Measurements from ENCODE around the gene FAU. TPM values are rescaled to one million over a fixed set of nuclear protein-coding genes. Genes with fewer than 3 reads are reported as not detected.

FAU gene
- total RNA-seq, 6 donors from 2014 or later: 405 to 1,014 (median 590) TPM

- ATAC-seq (ENCODE audit: low FRiP score in 2 of 2) (no peak), DNase-seq (no peak)
- peaks cover 24 to 33% (median 27%) of the 10 kb centered on the region in 4 donors for H3K4me1 ChIP-seq
- no peak for TF ChIP-seq POLR2A (IDR thresholded peaks at IDR 0.05)
- TF ChIP-seq, protein P1, sequence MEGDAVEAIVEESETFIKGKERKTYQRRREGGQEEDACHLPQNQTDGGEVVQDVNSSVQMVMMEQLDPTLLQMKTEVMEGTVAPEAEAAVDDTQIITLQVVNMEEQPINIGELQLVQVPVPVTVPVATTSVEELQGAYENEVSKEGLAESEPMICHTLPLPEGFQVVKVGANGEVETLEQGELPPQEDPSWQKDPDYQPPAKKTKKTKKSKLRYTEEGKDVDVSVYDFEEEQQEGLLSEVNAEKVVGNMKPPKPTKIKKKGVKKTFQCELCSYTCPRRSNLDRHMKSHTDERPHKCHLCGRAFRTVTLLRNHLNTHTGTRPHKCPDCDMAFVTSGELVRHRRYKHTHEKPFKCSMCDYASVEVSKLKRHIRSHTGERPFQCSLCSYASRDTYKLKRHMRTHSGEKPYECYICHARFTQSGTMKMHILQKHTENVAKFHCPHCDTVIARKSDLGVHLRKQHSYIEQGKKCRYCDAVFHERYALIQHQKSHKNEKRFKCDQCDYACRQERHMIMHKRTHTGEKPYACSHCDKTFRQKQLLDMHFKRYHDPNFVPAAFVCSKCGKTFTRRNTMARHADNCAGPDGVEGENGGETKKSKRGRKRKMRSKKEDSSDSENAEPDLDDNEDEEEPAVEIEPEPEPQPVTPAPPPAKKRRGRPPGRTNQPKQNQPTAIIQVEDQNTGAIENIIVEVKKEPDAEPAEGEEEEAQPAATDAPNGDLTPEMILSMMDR (IDR thresholded peaks at IDR 0.05): no peak
- no peak overlapping the region for H3K4me3 ChIP-seq
- H3K9me3 ChIP-seq: no peaks in the 10 kb centered on the region
- no peaks in the 10 kb centered on the region for H3K27me3 ChIP-seq
- no peak overlapping the region for H3K27ac ChIP-seq
- H3K36me3 ChIP-seq: peaks cover 37 to 65% (median 63%) of the 10 kb centered on the region in 4 donors
- 85 to 97% methylated on average over 3 of the region's 3 CpGs for WGBS, 2 donors
These were observed 9.5 kb upstream of the FAU start for GRCh38 chr11:65131417-65131776.

DNA sequence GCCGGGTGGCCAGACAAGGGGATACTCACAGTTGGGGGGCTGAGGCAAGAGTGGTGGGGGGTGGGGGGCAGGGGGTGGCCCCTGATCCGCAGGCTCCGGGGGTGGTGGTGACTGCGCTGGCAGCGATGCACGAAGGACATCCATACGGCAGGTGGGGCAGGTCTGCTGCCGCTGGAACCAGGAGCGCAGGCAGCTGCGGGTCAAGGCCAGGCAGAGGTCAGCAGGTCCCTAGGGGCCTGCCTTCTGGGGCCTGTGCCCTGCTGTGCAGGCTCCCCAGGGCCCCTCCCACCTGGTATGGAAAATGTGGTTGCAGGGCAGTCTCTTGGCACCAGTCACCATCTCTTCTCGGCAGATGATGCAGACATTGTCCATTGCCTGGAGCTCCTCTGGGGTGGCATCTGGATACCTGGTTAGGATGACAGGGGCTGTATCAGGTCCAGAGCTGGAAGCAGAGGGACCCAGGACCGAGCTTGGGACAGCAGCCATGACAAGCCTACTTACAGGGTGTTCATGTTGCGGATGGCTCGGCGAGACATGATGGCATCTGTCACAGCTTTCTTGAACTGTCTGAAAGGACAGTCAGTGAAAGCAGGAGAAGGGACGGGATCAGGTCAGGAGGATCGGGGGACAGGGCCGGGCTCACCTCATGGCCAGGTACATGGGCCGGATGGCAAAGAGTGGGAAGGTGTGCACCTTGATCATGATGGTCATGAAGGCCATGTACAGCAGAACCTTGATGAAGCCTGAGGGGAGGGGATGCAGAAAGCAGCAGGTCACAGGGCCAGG, 8.9 kb upstream of the FAU start:
- no peak for DNase-seq

GRCh38 chr11:65129649-65130441, 7.9 kb upstream of the FAU start:
- WGBS, 2 donors: 92 to 95% methylated on average over 5 to 10 of the region's 13 CpGs
- Histone ChIP-seq H3K27me3 (no peaks in the 10 kb centered on the region), H3K4me1 (peaks cover 15 to 22% (median 18%) of the 10 kb centered on the region in 4 donors), H3K9me3 (no peaks in the 10 kb centered on the region), H3K36me3 (peaks cover 45 to 80% (median 78%) of the 10 kb centered on the region in 4 donors), H3K27ac (no peak overlapping the region), H3K4me3 (no peak overlapping the region)
- no peak for TF ChIP-seq POLR2AphosphoS5 (IDR thresholded peaks at IDR 0.05)
- no peak for TF ChIP-seq EP300 (IDR thresholded peaks at IDR 0.05)
- TF ChIP-seq POLR2A (IDR thresholded peaks at IDR 0.05): no peak
- TF ChIP-seq, protein P1 (IDR thresholded peaks at IDR 0.05): no peak
- no peak for DNase-seq
- ATAC-seq (ENCODE audit: low FRiP score in 2 of 2): no peak

More for the DNA sequence above, 8.9 kb upstream of the FAU start:
- TF ChIP-seq POLR2A (IDR thresholded peaks at IDR 0.05) (no peak), EP300 (IDR thresholded peaks at IDR 0.05) (no peak), POLR2AphosphoS5 (IDR thresholded peaks at IDR 0.05) (no peak)
- TF ChIP-seq, protein P1 (IDR thresholded peaks at IDR 0.05): no peak
- peaks cover 20 to 30% (median 25%) of the 10 kb centered on the region in 4 donors for H3K4me1 ChIP-seq
- no peak overlapping the region for H3K27ac ChIP-seq
- peaks cover 43 to 71% (median 68%) of the 10 kb centered on the region in 4 donors for H3K36me3 ChIP-seq
- H3K9me3 ChIP-seq: no peaks in the 10 kb centered on the region
- no peak overlapping the region for H3K4me3 ChIP-seq
- ATAC-seq (ENCODE audit: low FRiP score in 2 of 2): no peak
- H3K27me3 ChIP-seq: no peaks in the 10 kb centered on the region
- 90% methylated on average over 12 to 19 of the region's 19 CpGs for WGBS, 2 donors

- Histone ChIP-seq H3K4me3 (no peak overlapping the region), H3K27ac (no peak overlapping the region), H3K9me3 (no peaks in the 10 kb centered on the region), H3K4me1 (peaks cover 13 to 16% (median 14%) of the 10 kb centered on the region in 4 donors), H3K36me3 (peaks cover 45 to 89% (median 83%) of the 10 kb centered on the region in 4 donors), H3K27me3 (no peaks in the 10 kb centered on the region)
- ATAC-seq (ENCODE audit: low FRiP score in 2 of 2): no peak
- TF ChIP-seq POLR2A (IDR thresholded peaks at IDR 0.05): no peak
- no peak for TF ChIP-seq POLR2AphosphoS5 (IDR thresholded peaks at IDR 0.05)
- TF ChIP-seq, protein P1 (IDR thresholded peaks at IDR 0.05): no peak
- 90 to 92% methylated on average over 9 to 15 of the region's 15 CpGs for WGBS, 2 donors
- DNase-seq: no peak
These were observed 6.5 kb upstream of the FAU start for GRCh38 chr11:65128182-65129145.

Data from upper lobe of left lung (tissue), 6 donors.